RWPE1 (cell line): Measurements from ENCODE around the gene HPS5.
"Not testable (repeated sequence)": the region's sequence is repeated elsewhere in the genome, so short reads cannot be mapped to it uniquely, and the experiment has no call there.

Experiments
- CTCF ChIA-PET: fragments of 350-600 bp; sonication (Branson Sonifier 250); formaldehyde crosslinking; extraction: SDS; loops from one replicate; lab custom pipeline; 2021; lab: Yijun Ruan, JAX
- POLR2A ChIA-PET: fragments of 400-600 bp; formaldehyde crosslinking; extraction: SDS; loops from one replicate; lab custom pipeline; 2020; ENCODE audit warnings: antibody characterized with exemption; ENCODE audit not compliant: low non-redundant PET; lab: Yijun Ruan, JAX
- DNase-seq: peaks from one replicate; pipeline ENCODE4 v3.0.0; 2012; ENCODE audit warnings: low spot score
- H3K27ac ChIP-seq: fragments of 450-650 bp; 2 replicates; pipeline ENCODE4 v1.5.1; 2017
- CTCF ChIP-seq: fragments of 450-650 bp; conservative IDR thresholded peaks from 2 replicates; pipeline ENCODE4 v1.5.1; 2017; ENCODE audit warnings: low read depth, mild to moderate bottlenecking

The HPS5 gene

GRCh38 chr11:18285841-18286240 is 36.1 kb downstream of the HPS5 start:
- ChIA-PET CTCF (interaction anchor here (0.6 kb wide), 1 partner anchor 520 kb away, joined by 4 read pairs; no protein-coding TSS in a partner anchor), POLR2A (no interaction called here)
- no peak for DNase-seq
- H3K27ac ChIP-seq, result no peak overlapping the region
- TF ChIP-seq CTCF, result no peak

GRCh38 chr11:18282626-18283025 is 39.3 kb downstream of the HPS5 start:
- POLR2A ChIA-PET, result no interaction called here
- TF ChIP-seq CTCF, result no peak
- DNase-seq, result no peak
- CTCF ChIA-PET, result no interaction called here
- H3K27ac ChIP-seq, result no peak overlapping the region

GRCh38 chr11:18280438-18281045 is 41.4 kb downstream of the HPS5 start:
- TF ChIP-seq CTCF, result no peak
- POLR2A ChIA-PET, result no interaction called here
- DNase-seq, result no peak
- CTCF ChIA-PET, result interaction anchor here (0.6 kb wide), 1 partner anchor 174 kb away, joined by 3 read pairs; no protein-coding TSS in a partner anchor
- no peak overlapping the region for H3K27ac ChIP-seq

GRCh38 chr11:18277565-18278271 is 44.2 kb downstream of the HPS5 start:
- no peak for TF ChIP-seq CTCF
- CTCF ChIA-PET, result interaction anchor here (0.6 to 0.7 kb wide), 2 partner anchors 72 to 146 kb away, joined by 3 read pairs; no protein-coding TSS in a partner anchor
- POLR2A ChIA-PET, result interaction anchor here (0.7 kb wide), 1 partner anchor 26 kb away, joined by 4 read pairs; no protein-coding TSS in a partner anchor
- 0 out of 2 replicates have a peak overlapping the region, but pooled peaks have one; percentile 16 for H3K27ac ChIP-seq
- DNase-seq, result no peak

- TF ChIP-seq CTCF, result no peak
- POLR2A ChIA-PET, result no interaction called here
- CTCF ChIA-PET, result no interaction called here
- DNase-seq, result no peak
- H3K27ac ChIP-seq, result no peak overlapping the region
Observed at GRCh38 chr11:18271206-18271605, 50.7 kb downstream of the HPS5 start.

GRCh38 chr11:18270102-18270501 is 51.8 kb downstream of the HPS5 start:
- CTCF ChIA-PET, result interaction anchor here (0.7 to 1.0 kb wide), 2 partner anchors 155 to 1418 kb away, joined by 3 to 4 read pairs; no protein-coding TSS in a partner anchor
- H3K27ac ChIP-seq, result no peak overlapping the region
- DNase-seq, result no peak
- no peak for TF ChIP-seq CTCF
- POLR2A ChIA-PET, result no interaction called here

- CTCF ChIA-PET, POLR2A ChIA-PET, DNase-seq, H3K27ac ChIP-seq: not testable (repeated sequence)
Observed at GRCh38 chr11:18269252-18269651, 52.7 kb downstream of the HPS5 start.

- POLR2A ChIA-PET, CTCF ChIA-PET, DNase-seq: not testable (repeated sequence)
- H3K27ac ChIP-seq, result peak overlapping the region; percentile 69
Observed at GRCh38 chr11:18267335-18268133, 54.4 kb downstream of the HPS5 start.
